Measurements from ENCODE around the gene CCDC88A. TPM values are rescaled to one million over a fixed set of nuclear protein-coding genes. Genes with fewer than 3 reads are reported as not detected.
"Not testable (repeated sequence)": the region's sequence is repeated elsewhere in the genome, so short reads cannot be mapped to it uniquely, and the experiment has no call there.

The CCDC88A gene
- total and polyA plus RNA-seq, 8 donors: 73.4 to 107 (median 101) TPM

GRCh38 chr2:55399815-55400214 lies 19.8 kb downstream of the CCDC88A start:
- DNase-seq: no peak
- ATAC-seq: no peak
- no peak overlapping the region for H3K4me3 ChIP-seq
- no peaks in the 10 kb centered on the region for H3K9me3 ChIP-seq
- no peak for TF ChIP-seq CTCF (IDR thresholded peaks at IDR 0.05)
- peaks cover 0 to 10% of the 10 kb centered on the region in 2 donors for H3K36me3 ChIP-seq
- H3K27me3 ChIP-seq: no peaks in the 10 kb centered on the region
- H3K27ac ChIP-seq: no peak overlapping the region
- no peaks in the 10 kb centered on the region for H3K4me1 ChIP-seq
- intact Hi-C loops (cut with DNase I): no loop called here

GRCh38 chr2:55395724-55396605 lies 23.7 kb downstream of the CCDC88A start:
- Histone ChIP-seq H3K27ac (no peak overlapping the region), H3K9me3 (no peaks in the 10 kb centered on the region), H3K36me3 (no peaks in the 10 kb centered on the region), H3K4me3 (no peak overlapping the region), H3K27me3 (no peaks in the 10 kb centered on the region), H3K4me1 (no peaks in the 10 kb centered on the region)
- DNase-seq (no peak), ATAC-seq (no peak)
- intact Hi-C loops (cut with DNase I): no loop called here
- TF ChIP-seq CTCF (IDR thresholded peaks at IDR 0.05): no peak

GRCh38 chr2:55391615-55392242 lies 27.9 kb downstream of the CCDC88A start:
- H3K36me3 ChIP-seq: no peaks in the 10 kb centered on the region
- H3K4me3 ChIP-seq: no peak overlapping the region
- H3K9me3 ChIP-seq: no peaks in the 10 kb centered on the region
- no peak for TF ChIP-seq CTCF (IDR thresholded peaks at IDR 0.05)
- no peaks in the 10 kb centered on the region for H3K27me3 ChIP-seq
- ATAC-seq (no peak), DNase-seq (no peak)
- intact Hi-C loops (cut with DNase I): no loop called here
- no peaks in the 10 kb centered on the region for H3K4me1 ChIP-seq
- no peak overlapping the region for H3K27ac ChIP-seq

- ATAC-seq: no peak
- DNase-seq: no peak
- no peak overlapping the region for H3K4me3 ChIP-seq
- no peak for TF ChIP-seq CTCF (IDR thresholded peaks at IDR 0.05)
- no peak overlapping the region for H3K27ac ChIP-seq
- H3K27me3 ChIP-seq: no peaks in the 10 kb centered on the region
- H3K9me3 ChIP-seq: no peaks in the 10 kb centered on the region
- intact Hi-C loops (cut with DNase I): no loop called here
- no peaks in the 10 kb centered on the region for H3K4me1 ChIP-seq
- no peaks in the 10 kb centered on the region for H3K36me3 ChIP-seq
Observed at GRCh38 chr2:55391155-55391554, 28.5 kb downstream of the CCDC88A start.

- H3K27ac ChIP-seq; intact Hi-C loops (cut with DNase I); H3K4me3 ChIP-seq; DNase-seq; ATAC-seq; H3K27me3 ChIP-seq; H3K9me3 ChIP-seq; H3K4me1 ChIP-seq; H3K36me3 ChIP-seq: not testable (repeated sequence)
Observed at GRCh38 chr2:55385516-55385915, 34.1 kb downstream of the CCDC88A start.
